Activated B cell treated with CpG ODN at 0.5 μM for 24 hours (primary cell): ENCODE results near the gene RBFOX2. TPM values are rescaled to one million over a fixed set of nuclear protein-coding genes. Genes with fewer than 3 reads are reported as not detected.

Source experiments
- ATAC-seq: fragments of 200-7000 bp; cut with Tn5 transposase; one replicate; pipeline ENCODE4 v1.10.0; 2021; ENCODE audit warnings: low read depth, mild to moderate bottlenecking, moderate library complexity
- CTCF ChIA-PET: fragments of 350-600 bp; sonication (Branson Sonifier 250); formaldehyde crosslinking; loops from one replicate; lab custom pipeline; 2021; ENCODE audit warnings: antibody characterized with exemption; lab: Charles Lee
- POLR2A ChIA-PET: fragments of 350-600 bp; sonication (Branson Sonifier 250); formaldehyde crosslinking; loops from one replicate; lab custom pipeline; 2021; ENCODE audit warnings: antibody characterized with exemption; lab: Charles Lee
- DNase-seq: peaks from one replicate; pipeline ENCODE4 v3.0.0; 2022
- H3K27ac Mint-ChIP-seq: one replicate; pipeline ENCODE4 v1.8.0; 2020; ENCODE audit warnings: mixed read lengths
- H3K27me3 Mint-ChIP-seq: one replicate; pipeline ENCODE4 v1.8.0; 2021; ENCODE audit warnings: mixed read lengths
- H3K36me3 Mint-ChIP-seq: one replicate; pipeline ENCODE4 v1.8.0; 2021; ENCODE audit warnings: low read depth, mixed read lengths
- H3K4me1 Mint-ChIP-seq: one replicate; pipeline ENCODE4 v1.8.0; 2021; ENCODE audit warnings: mixed read lengths
- H3K4me3 Mint-ChIP-seq: one replicate; pipeline ENCODE4 v1.8.0; 2020; ENCODE audit warnings: mild to moderate bottlenecking, mixed read lengths
- H3K9me3 Mint-ChIP-seq: one replicate; pipeline ENCODE4 v1.8.0; 2020; ENCODE audit warnings: mixed read lengths
- intact Hi-C: fragments of 100-400 bp; cut with micrococcal nuclease; formaldehyde crosslinking; loops from one replicate; pipeline ENCODE4 v1.15.1; 2024
- total RNA-seq: library from RNA; stranded (reverse); gene quantifications from 2 replicates; pipeline ENCODE4 v1.2.3, GENCODE V29; 2022
- TF ChIP-seq, protein P1 (sequence below): fragments of 200-600 bp; IDR thresholded peaks from one replicate; pipeline ENCODE4 v1.8.0; 2022; ENCODE audit warnings: antibody characterized with exemption, mild to moderate bottlenecking

The RBFOX2 gene
- total RNA-seq, 1 donor from 2014 or later: not detected

DNA sequence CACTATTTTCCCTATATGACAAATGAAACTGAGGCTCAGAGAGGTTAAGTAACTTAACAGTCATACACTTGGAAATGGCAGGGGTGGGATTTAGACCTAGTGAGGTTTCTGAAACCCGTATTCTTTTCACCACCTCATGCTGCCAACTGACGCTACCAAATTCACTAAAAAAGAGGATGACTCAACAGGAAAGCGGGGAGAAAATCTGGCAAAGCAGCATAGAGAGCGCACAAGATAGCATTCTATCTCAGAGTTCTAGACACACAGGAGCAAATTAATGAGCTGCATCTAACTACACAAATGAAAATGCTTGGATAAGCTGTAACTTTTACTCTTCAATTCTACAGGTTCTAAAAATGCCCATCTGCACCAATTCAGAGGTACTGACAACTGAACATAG is 136.4 kb downstream of the RBFOX2 start:
- Mint-ChIP-seq H3K9me3 (no peaks in the 10 kb centered on the region), H3K4me1 (no peaks in the 10 kb centered on the region), H3K4me3 (no peak overlapping the region), H3K27me3 (peaks cover 27% of the 10 kb centered on the region), H3K36me3 (no peaks in the 10 kb centered on the region), H3K27ac (no peak overlapping the region)
- ChIA-PET CTCF (no interaction called here), POLR2A (no interaction called here)
- intact Hi-C loops: no loop called here
- DNase-seq (no peak), ATAC-seq (no peak)
- TF ChIP-seq, protein P1, sequence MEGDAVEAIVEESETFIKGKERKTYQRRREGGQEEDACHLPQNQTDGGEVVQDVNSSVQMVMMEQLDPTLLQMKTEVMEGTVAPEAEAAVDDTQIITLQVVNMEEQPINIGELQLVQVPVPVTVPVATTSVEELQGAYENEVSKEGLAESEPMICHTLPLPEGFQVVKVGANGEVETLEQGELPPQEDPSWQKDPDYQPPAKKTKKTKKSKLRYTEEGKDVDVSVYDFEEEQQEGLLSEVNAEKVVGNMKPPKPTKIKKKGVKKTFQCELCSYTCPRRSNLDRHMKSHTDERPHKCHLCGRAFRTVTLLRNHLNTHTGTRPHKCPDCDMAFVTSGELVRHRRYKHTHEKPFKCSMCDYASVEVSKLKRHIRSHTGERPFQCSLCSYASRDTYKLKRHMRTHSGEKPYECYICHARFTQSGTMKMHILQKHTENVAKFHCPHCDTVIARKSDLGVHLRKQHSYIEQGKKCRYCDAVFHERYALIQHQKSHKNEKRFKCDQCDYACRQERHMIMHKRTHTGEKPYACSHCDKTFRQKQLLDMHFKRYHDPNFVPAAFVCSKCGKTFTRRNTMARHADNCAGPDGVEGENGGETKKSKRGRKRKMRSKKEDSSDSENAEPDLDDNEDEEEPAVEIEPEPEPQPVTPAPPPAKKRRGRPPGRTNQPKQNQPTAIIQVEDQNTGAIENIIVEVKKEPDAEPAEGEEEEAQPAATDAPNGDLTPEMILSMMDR: no peak

DNA sequence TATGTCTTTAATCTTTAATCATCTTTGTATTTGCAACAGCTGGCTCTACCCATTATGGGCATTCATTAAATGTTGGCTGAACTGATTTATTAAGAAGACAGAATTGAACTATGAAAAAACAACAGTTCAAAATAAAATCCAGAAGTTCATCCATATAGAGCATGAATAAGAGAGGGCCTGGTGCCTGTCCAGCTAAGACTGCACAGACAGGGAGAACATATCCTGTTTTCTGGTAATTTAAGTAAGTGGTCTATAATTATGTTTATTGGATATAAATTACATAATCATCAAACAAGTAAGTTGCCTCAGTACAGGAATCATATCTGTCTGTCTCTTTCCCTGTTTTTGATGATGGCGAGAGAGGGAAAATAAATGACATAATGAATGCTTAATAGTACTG is 137.2 kb downstream of the RBFOX2 start:
- DNase-seq (no peak), ATAC-seq (no peak)
- ChIA-PET CTCF (no interaction called here), POLR2A (no interaction called here)
- Mint-ChIP-seq H3K4me1 (no peaks in the 10 kb centered on the region), H3K4me3 (no peak overlapping the region), H3K36me3 (no peaks in the 10 kb centered on the region), H3K27ac (no peak overlapping the region), H3K27me3 (peaks cover 25% of the 10 kb centered on the region), H3K9me3 (no peaks in the 10 kb centered on the region)
- TF ChIP-seq, protein P1: no peak
- intact Hi-C loops: no loop called here

DNA sequence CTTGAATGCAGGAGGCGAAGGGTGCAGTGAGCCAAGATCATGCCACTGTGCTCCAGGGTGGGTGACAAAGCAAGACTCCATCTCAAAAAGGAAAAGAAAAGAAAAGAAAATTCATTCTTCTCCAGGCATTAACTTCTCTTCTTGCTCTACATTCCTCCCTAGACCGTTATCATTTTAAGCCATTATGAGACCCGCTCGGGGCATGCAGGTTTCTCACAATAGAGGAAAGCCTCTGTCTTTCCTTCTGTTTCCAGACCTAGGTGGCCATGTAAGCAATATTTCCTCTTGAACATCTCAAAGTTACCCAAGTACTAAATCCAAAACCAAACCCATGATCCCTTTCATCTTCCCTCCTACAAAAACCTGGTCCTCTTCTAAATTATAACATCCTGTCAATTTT is 139.6 kb downstream of the RBFOX2 start:
- CTCF ChIA-PET: no interaction called here
- Mint-ChIP-seq H3K27me3 (peaks cover 14% of the 10 kb centered on the region), H3K9me3 (no peaks in the 10 kb centered on the region), H3K4me1 (no peaks in the 10 kb centered on the region), H3K36me3 (no peaks in the 10 kb centered on the region), H3K4me3 (no peak overlapping the region), H3K27ac (no peak overlapping the region)
- DNase-seq (no peak), ATAC-seq (no peak)
- POLR2A ChIA-PET: no interaction called here
- intact Hi-C loops: no loop called here
- TF ChIP-seq, protein P1: no peak

DNA sequence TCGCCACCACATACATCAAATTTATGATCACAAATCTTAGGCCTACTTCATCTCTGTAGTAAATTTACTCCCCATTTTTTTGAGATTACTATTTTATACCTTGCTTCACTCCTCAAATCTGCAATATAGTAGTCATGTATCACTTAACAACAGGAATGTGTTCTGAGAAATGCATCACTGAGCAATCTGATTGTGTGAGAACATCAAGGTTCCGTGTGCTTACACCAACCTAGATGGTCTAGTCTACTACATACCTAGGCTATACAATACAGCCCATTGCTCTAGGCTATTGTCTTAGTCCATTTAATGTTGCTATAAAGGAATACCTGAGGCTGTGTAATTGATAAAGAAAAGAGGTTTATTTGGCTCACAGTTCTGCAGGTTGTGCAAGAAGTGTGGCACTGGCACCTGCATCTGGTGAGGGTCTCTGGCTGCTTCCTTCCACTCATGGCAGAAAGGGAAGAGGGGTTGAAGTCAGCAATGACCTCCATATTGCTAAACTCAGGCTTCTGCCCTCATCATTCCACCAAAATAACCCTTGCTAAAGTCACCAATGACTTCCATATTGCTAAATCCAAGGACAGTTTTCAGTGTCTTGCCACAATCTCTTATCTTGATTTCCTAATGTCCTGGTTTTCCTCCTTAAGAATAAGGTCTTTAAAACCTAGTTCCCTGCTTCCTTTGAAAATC is 140.3 kb downstream of the RBFOX2 start:
- H3K36me3 Mint-ChIP-seq: no peaks in the 10 kb centered on the region
- no peaks in the 10 kb centered on the region for H3K9me3 Mint-ChIP-seq
- ATAC-seq (no peak), DNase-seq (no peak)
- intact Hi-C loops: no loop called here
- TF ChIP-seq, protein P1: no peak
- POLR2A ChIA-PET: no interaction called here
- CTCF ChIA-PET: no interaction called here
- H3K4me3 Mint-ChIP-seq: no peak overlapping the region
- H3K27ac Mint-ChIP-seq: no peak overlapping the region
- H3K27me3 Mint-ChIP-seq: peaks cover 13% of the 10 kb centered on the region
- H3K4me1 Mint-ChIP-seq: no peaks in the 10 kb centered on the region

DNA sequence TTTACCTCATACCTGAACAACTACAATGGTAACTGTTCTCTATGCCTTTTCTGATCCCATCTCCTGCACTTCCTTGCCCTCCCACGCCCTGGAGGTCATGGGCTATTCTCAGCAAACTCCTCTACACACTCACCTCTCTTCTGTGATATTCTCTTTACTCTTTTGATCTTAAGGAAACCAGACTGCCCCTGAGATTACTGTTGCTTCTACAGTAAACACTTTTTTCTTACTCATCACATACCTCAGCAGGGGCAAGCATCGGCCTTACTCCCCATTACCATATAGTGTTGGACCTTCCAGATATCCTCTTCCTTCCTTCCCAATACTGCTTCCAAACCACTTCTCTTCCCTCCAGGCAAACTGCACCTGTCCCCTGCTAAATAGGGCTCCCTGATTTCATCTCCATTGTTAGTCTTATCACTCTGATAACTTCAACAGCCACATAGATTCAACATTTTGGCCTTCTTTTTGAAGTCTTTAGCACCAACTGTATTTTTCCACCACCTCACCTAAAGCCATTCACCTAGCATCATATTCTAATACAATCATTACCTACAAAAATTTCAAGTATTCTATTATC is 141.2 kb downstream of the RBFOX2 start:
- Mint-ChIP-seq H3K27ac (no peak overlapping the region), H3K4me1 (peaks cover 8% of the 10 kb centered on the region), H3K9me3 (no peaks in the 10 kb centered on the region), H3K36me3 (no peaks in the 10 kb centered on the region), H3K4me3 (no peak overlapping the region), H3K27me3 (peaks cover 10% of the 10 kb centered on the region)
- no peak for ATAC-seq
- TF ChIP-seq, protein P1: no peak
- ChIA-PET POLR2A (no interaction called here), CTCF (no interaction called here)
- no peak for DNase-seq
- intact Hi-C loops: no loop called here
